ENCODE measurements around the gene SEMA4A.

DNA sequence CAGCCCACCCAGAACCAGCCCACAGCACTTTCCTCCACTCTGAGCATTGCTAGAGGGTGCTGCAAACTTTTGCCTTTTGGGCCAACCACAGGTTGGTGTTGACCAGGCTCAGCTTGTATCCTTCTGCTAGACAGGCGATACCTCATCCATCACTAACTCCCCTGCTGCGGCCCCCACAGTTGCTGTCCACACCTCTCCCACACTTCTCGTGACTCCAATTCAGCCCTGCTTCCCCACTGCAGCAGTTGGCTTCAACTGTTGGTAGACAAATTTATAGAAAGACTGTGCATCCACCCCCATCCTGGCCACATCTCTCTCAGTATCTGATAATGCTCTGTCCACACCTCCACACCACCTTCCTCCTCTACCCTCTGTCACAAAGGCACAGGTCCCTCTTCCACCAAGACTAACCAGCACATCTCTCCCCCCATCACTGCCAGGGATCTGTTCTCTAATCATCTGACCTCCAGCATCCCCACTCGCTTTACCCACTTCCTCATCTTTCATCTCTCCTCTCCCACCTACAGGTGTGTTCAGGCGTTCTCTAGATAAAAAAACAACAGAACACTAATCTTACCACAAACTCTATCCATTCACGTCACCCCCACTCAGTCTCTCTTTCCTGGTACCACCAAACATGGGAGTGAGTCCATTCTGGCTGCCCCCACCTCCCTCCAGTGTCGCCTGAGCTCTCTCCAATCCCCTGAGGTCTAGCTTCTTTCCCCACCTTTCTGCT lies 24.7 kb downstream of the SEMA4A start:
- TF ChIP-seq, protein P1, sequence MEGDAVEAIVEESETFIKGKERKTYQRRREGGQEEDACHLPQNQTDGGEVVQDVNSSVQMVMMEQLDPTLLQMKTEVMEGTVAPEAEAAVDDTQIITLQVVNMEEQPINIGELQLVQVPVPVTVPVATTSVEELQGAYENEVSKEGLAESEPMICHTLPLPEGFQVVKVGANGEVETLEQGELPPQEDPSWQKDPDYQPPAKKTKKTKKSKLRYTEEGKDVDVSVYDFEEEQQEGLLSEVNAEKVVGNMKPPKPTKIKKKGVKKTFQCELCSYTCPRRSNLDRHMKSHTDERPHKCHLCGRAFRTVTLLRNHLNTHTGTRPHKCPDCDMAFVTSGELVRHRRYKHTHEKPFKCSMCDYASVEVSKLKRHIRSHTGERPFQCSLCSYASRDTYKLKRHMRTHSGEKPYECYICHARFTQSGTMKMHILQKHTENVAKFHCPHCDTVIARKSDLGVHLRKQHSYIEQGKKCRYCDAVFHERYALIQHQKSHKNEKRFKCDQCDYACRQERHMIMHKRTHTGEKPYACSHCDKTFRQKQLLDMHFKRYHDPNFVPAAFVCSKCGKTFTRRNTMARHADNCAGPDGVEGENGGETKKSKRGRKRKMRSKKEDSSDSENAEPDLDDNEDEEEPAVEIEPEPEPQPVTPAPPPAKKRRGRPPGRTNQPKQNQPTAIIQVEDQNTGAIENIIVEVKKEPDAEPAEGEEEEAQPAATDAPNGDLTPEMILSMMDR (conservative IDR thresholded peaks at IDR 0.05): no peak
- no peak for TF ChIP-seq ZFX (IDR thresholded peaks at IDR 0.05)

All from C4-2B (cell line).